D721Med (cell line): ENCODE data around the gene KYNU.

Experiments used
- DNase-seq: peaks from one replicate; pipeline ENCODE4 v3.0.0; 2011; ENCODE audit warnings: low spot score; ENCODE audit not compliant: insufficient read length
- FAIRE-seq: peaks from 2 replicates; lab custom pipeline; 2011; peaks lifted over from hg19 to GRCh38; lab: Jason Lieb, UNC
- CTCF ChIP-seq: IDR thresholded peaks from 2 replicates; pipeline ENCODE4 v1.5.1; 2012; ENCODE audit warnings: mild to moderate bottlenecking, control low read depth; ENCODE audit not compliant: insufficient read depth; ENCODE audit errors: missing control alignments

KYNU gene

GRCh38 chr2:142936629-142937028 lies 59.2 kb downstream of the KYNU start:
- FAIRE-seq (no peak), DNase-seq (no peak)
- no peak for TF ChIP-seq CTCF

GRCh38 chr2:142937347-142937746 lies 59.9 kb downstream of the KYNU start:
- FAIRE-seq, result no peak
- TF ChIP-seq CTCF, result no peak

GRCh38 chr2:142938240-142938639 lies 60.8 kb downstream of the KYNU start:
- no peak for TF ChIP-seq CTCF
- DNase-seq (no peak), FAIRE-seq (no peak)

More at GRCh38 chr2:142937347-142937746, 59.9 kb downstream of the KYNU start:
- no peak for DNase-seq

- no peak for TF ChIP-seq CTCF
- DNase-seq (no peak), FAIRE-seq (no peak)
Measured at GRCh38 chr2:142940606-142941223, 63.3 kb downstream of the KYNU start.

- DNase-seq, result no peak
- no peak for TF ChIP-seq CTCF
Measured at GRCh38 chr2:142942690-142943089, 65.2 kb downstream of the KYNU start.

GRCh38 chr2:142944264-142944663 lies 66.8 kb downstream of the KYNU start:
- no peak for FAIRE-seq
- DNase-seq, result no peak
- TF ChIP-seq CTCF, result no peak

More at GRCh38 chr2:142942690-142943089, 65.2 kb downstream of the KYNU start:
- FAIRE-seq, result no peak

- FAIRE-seq (no peak), DNase-seq (no peak)
- TF ChIP-seq CTCF, result no peak
Measured at GRCh38 chr2:142944721-142945120, 67.3 kb downstream of the KYNU start.
